SU-DHL-6 (cell line): ENCODE data around the gene SP140L.

Experiments
- EZH2phosphoT487 ChIP-seq: fragments of 200-600 bp; sonication (generic), shearing (Covaris generic); conservative IDR thresholded peaks from 2 replicates; pipeline ENCODE4 v1.6.1; 2018; ENCODE audit warnings: mild to moderate bottlenecking, antibody characterized with exemption, low read length, moderate library complexity, mixed read lengths
- TF ChIP-seq, protein P1 (sequence below): fragments of 200-600 bp; sonication (generic); IDR thresholded peaks from one replicate; pipeline ENCODE4 v1.5.1; 2017; ENCODE audit warnings: antibody characterized with exemption, mild to moderate bottlenecking, low read length, moderate library complexity; ENCODE audit not compliant: insufficient read depth, poor library complexity, severe bottlenecking

DNA sequence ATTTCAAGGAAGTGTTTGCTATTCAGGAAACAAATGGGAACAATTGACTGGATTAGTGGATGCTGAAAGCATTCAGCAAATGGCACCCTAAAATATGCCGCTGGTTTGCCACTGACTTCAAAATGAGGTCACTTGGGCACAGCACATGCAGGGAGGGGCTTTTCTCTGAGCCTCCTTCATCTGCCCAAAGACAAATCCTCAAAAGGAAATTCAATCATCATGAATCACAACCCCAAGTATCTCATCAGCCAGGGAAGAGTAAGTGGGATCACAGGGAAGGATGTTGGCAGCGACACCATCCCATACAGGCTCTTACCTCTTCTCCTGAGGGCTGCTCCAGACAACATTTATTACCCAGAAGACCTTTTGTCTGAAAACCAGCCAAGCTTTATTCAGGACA is 14.4 kb upstream of the SP140L start:
- TF ChIP-seq, protein P1, sequence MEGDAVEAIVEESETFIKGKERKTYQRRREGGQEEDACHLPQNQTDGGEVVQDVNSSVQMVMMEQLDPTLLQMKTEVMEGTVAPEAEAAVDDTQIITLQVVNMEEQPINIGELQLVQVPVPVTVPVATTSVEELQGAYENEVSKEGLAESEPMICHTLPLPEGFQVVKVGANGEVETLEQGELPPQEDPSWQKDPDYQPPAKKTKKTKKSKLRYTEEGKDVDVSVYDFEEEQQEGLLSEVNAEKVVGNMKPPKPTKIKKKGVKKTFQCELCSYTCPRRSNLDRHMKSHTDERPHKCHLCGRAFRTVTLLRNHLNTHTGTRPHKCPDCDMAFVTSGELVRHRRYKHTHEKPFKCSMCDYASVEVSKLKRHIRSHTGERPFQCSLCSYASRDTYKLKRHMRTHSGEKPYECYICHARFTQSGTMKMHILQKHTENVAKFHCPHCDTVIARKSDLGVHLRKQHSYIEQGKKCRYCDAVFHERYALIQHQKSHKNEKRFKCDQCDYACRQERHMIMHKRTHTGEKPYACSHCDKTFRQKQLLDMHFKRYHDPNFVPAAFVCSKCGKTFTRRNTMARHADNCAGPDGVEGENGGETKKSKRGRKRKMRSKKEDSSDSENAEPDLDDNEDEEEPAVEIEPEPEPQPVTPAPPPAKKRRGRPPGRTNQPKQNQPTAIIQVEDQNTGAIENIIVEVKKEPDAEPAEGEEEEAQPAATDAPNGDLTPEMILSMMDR: no peak
- TF ChIP-seq EZH2phosphoT487: no peak
